HEK293 (cell line): Measurements from ENCODE around the gene TMED3.

Source experiments
- CTCF ChIA-PET: fragments of 350-600 bp; formaldehyde crosslinking; extraction: SDS; loops from one replicate; lab custom pipeline; 2021; ENCODE audit warnings: antibody characterized with exemption; lab: Yijun Ruan, JAX
- POLR2A ChIA-PET: fragments of 300-600 bp; formaldehyde crosslinking; extraction: SDS; loops from one replicate; lab custom pipeline; 2020; ENCODE audit warnings: antibody characterized with exemption, inconsistent platforms; lab: Yijun Ruan, JAX
- H3K27ac ChIP-seq: fragments of 200-500 bp; sonication (Bioruptor generic); 2 replicates; pipeline ENCODE4 v1.5.1; 2014; ENCODE audit warnings: low read depth, low read length, control low read depth, inconsistent platforms; ENCODE audit errors: extremely low read depth
- H3K36me3 ChIP-seq, 2 experiments: fragments of 200-500 bp in 1 of 2; sonication (Bioruptor generic) in 1 of 2; 1 replicate in 1 of 2; 2 replicates in 1 of 2; pipeline ENCODE4 v1.5.1; 2014 to 2017; ENCODE audit warnings: inconsistent platforms in 2 of 2, low read length in 2 of 2; ENCODE audit not compliant: control insufficient read depth in 2 of 2, insufficient read depth in 1 of 2
- H3K4me1 ChIP-seq: fragments of 200-500 bp; sonication (Bioruptor generic); 2 replicates; pipeline ENCODE4 v1.5.1; 2014; ENCODE audit warnings: mild to moderate bottlenecking, low read length, inconsistent platforms; ENCODE audit not compliant: control insufficient read depth, insufficient read depth
- H3K4me3 ChIP-seq: 2 replicates; pipeline ENCODE4 v1.5.1; 2011; ENCODE audit warnings: low read depth, mild to moderate bottlenecking, control low read depth, low read length, moderate library complexity
- H3K9me3 ChIP-seq: fragments of 200-500 bp; sonication (Bioruptor generic); 2 replicates; pipeline ENCODE4 v1.5.1; 2014; ENCODE audit warnings: low read depth, low read length, inconsistent platforms; ENCODE audit not compliant: control insufficient read depth, insufficient read depth
- AEBP2 ChIP-seq: fragments of 450-650 bp; formaldehyde crosslinking; IDR thresholded peaks from 2 replicates; pipeline ENCODE4 v1.5.1; 2016; ENCODE audit warnings: missing biosample characterization, missing genetic modification characterization, borderline replicate concordance
- ATF2 ChIP-seq: fragments of 450-650 bp; formaldehyde crosslinking; IDR thresholded peaks from 2 replicates; pipeline ENCODE4 v1.5.1; 2016; ENCODE audit warnings: missing biosample characterization, missing genetic modification characterization, low read depth
- GLI4 ChIP-seq: fragments of 450-650 bp; formaldehyde crosslinking; IDR thresholded peaks from 2 replicates; pipeline ENCODE4 v1.5.1; 2016; ENCODE audit warnings: missing biosample characterization, missing genetic modification characterization
- GLIS1 ChIP-seq: fragments of 450-650 bp; formaldehyde crosslinking; IDR thresholded peaks from 2 replicates; pipeline ENCODE4 v1.5.1; 2016; ENCODE audit warnings: missing biosample characterization, missing genetic modification characterization
- HOXA7 ChIP-seq: sonication (generic); formaldehyde crosslinking; IDR thresholded peaks from 2 replicates; pipeline ENCODE4 v1.8.1; 2022; ENCODE audit warnings: missing genetic modification reagents, borderline replicate concordance
- HOXC10 ChIP-seq: sonication (generic); formaldehyde crosslinking; IDR thresholded peaks from 2 replicates; pipeline ENCODE4 v1.8.1; 2023; ENCODE audit warnings: mild to moderate bottlenecking, missing genetic modification reagents
- HOXD13 ChIP-seq: sonication (generic); formaldehyde crosslinking; IDR thresholded peaks from 2 replicates; pipeline ENCODE4 v1.8.0; 2022; ENCODE audit warnings: missing genetic modification reagents, borderline replicate concordance
- MYNN ChIP-seq: fragments of 450-650 bp; formaldehyde crosslinking; IDR thresholded peaks from 2 replicates; pipeline ENCODE4 v1.5.1; 2016; ENCODE audit warnings: missing biosample characterization, missing genetic modification characterization, borderline replicate concordance
- OSR2 ChIP-seq: fragments of 450-650 bp; formaldehyde crosslinking; IDR thresholded peaks from 2 replicates; pipeline ENCODE4 v1.5.1; 2016; ENCODE audit warnings: missing biosample characterization, missing genetic modification characterization
- REPIN1 ChIP-seq: fragments of 450-650 bp; formaldehyde crosslinking; IDR thresholded peaks from 2 replicates; pipeline ENCODE4 v1.5.1; 2017; ENCODE audit warnings: missing biosample characterization, missing genetic modification characterization, low read depth
- YY1 ChIP-seq: fragments of 450-650 bp; formaldehyde crosslinking; IDR thresholded peaks from 2 replicates; pipeline ENCODE4 v1.5.1; 2018; ENCODE audit warnings: missing biosample characterization, missing genetic modification characterization
- ZBTB48 ChIP-seq: fragments of 450-650 bp; formaldehyde crosslinking; IDR thresholded peaks from 2 replicates; pipeline ENCODE4 v1.5.1; 2016; ENCODE audit warnings: missing biosample characterization, missing genetic modification characterization
- ZBTB8A ChIP-seq: fragments of 450-650 bp; formaldehyde crosslinking; IDR thresholded peaks from 2 replicates; pipeline ENCODE4 v1.5.1; 2016; ENCODE audit warnings: missing biosample characterization, missing genetic modification characterization
- ZIC2 ChIP-seq: fragments of 450-650 bp; formaldehyde crosslinking; IDR thresholded peaks from 2 replicates; pipeline ENCODE4 v1.5.1; 2016; ENCODE audit warnings: missing biosample characterization, missing genetic modification characterization
- ZNF248 ChIP-seq: fragments of 450-650 bp; formaldehyde crosslinking; IDR thresholded peaks from 2 replicates; pipeline ENCODE4 v1.5.1; 2017; ENCODE audit warnings: missing biosample characterization, missing genetic modification characterization
- ZNF366 ChIP-seq: fragments of 450-650 bp; formaldehyde crosslinking; conservative IDR thresholded peaks from 2 replicates; pipeline ENCODE4 v1.5.1; 2016; ENCODE audit warnings: missing biosample characterization, missing genetic modification characterization
- ZNF707 ChIP-seq: fragments of 450-650 bp; formaldehyde crosslinking; IDR thresholded peaks from 2 replicates; pipeline ENCODE4 v1.5.1; 2016; ENCODE audit warnings: missing biosample characterization, missing genetic modification characterization
- ZNF843 ChIP-seq: fragments of 450-650 bp; formaldehyde crosslinking; IDR thresholded peaks from 2 replicates; pipeline ENCODE4 v1.5.1; 2016; ENCODE audit warnings: missing biosample characterization, missing genetic modification characterization
- TF ChIP-seq, protein P1 (sequence below): fragments of 450-650 bp; formaldehyde crosslinking; IDR thresholded peaks from 2 replicates; pipeline ENCODE4 v1.5.1; 2016; ENCODE audit warnings: missing biosample characterization, missing genetic modification characterization, borderline replicate concordance
- TF ChIP-seq, protein P2 (sequence below): fragments of 450-650 bp; formaldehyde crosslinking; IDR thresholded peaks from 2 replicates; pipeline ENCODE4 v1.5.1; 2016; ENCODE audit warnings: missing biosample characterization, missing genetic modification characterization

TMED3 gene

DNA sequence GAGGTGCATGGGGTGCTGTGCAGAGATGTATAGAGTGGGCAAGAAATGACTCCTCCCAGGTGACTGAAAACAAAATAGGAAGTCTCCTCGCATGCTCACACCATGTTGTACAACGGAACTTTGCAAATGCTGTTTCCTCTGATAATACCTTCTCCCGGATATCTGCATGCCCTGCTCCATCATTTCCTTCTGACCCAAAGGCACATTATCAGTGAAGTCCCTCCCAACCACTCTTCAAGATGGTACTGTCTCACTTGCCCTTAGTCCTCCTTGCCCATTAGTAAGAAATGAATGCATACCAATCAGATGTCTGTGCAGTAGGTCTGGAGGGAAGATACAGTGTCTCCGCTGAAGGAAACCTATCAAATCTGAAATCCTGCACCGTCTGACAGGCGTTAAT, 12.0 kb downstream of the TMED3 start:
- Histone ChIP-seq H3K36me3 (peaks cover 12 to 59% of the 10 kb centered on the region in 2 experiments), H3K4me3 (no peak overlapping the region), H3K4me1 (no peaks in the 10 kb centered on the region), H3K27ac (no peak overlapping the region), H3K9me3 (no peaks in the 10 kb centered on the region)
- CTCF ChIA-PET, result no interaction called here
- POLR2A ChIA-PET, result no interaction called here
- no peak for TF ChIP-seq ZBTB8A (tag by site-specific recombination)

- no peak overlapping the region for H3K27ac ChIP-seq
- peaks cover 3 to 8% of the 10 kb centered on the region in 2 experiments; a peak in 2 of 3 replicates for H3K36me3 ChIP-seq
- POLR2A ChIA-PET, result no interaction called here
- no peak for TF ChIP-seq AEBP2 (tag by site-specific recombination)
- 0 out of 2 replicates have a peak, but pooled peaks have one; percentile 20 for TF ChIP-seq GLIS1
- no peaks in the 10 kb centered on the region for H3K9me3 ChIP-seq
- H3K4me1 ChIP-seq, result no peaks in the 10 kb centered on the region
- CTCF ChIA-PET, result interaction anchor here (4.1 kb wide), 1 partner anchor 11 kb away, joined by 16 read pairs; no protein-coding TSS in a partner anchor
- H3K4me3 ChIP-seq, result no peak overlapping the region
Observed at GRCh38 chr15:79329171-79329611, 18.3 kb downstream of the TMED3 start.

DNA sequence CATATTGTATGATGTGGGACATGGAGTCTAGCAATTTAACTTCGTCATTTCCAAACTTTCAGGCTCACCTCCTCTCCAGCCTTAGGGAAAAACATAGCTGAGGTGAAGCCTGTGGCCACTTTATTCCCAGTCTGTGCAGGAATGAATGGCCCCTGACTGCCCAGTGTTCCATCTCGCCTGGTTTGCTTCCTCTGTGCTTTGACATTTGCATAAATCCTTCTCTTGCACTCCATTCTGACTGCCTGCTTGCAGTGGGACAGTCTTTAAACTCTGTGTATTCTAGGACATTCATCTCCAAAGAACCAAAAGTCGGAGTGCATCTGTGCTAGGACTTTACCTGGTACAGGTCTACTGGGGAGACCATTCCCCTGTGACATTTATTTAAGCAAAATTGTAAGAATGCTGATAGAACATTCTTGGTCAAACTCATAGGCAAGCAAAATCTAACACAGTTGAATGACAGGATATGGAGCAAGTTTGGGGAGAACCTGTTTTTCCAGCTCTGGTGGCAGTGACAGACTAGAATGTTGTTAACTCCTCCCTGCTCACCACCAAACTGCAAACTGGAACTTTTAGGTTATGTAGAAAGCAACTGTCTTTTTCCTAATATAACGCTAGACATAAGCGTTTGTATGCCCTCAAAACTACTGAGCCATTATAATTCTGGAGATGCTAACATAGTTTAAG, 22.1 kb downstream of the TMED3 start:
- POLR2A ChIA-PET, result interaction anchor here (1.1 kb wide), 1 partner anchor 15 kb away, joined by 3 read pairs; no protein-coding TSS in a partner anchor
- CTCF ChIA-PET, result interaction anchor here (0.6 to 1.1 kb wide), 3 partner anchors 149 to 828 kb away, joined by 3 to 6 read pairs (median 3); no protein-coding TSS in a partner anchor

GRCh38 chr15:79337591-79337990, 26.7 kb downstream of the TMED3 start:
- ChIA-PET POLR2A (no interaction called here), CTCF (interaction anchor here (0.5 to 5.8 kb wide), 9 partner anchors 10 to 780 kb away, joined by 3 to 100 read pairs (median 5); no protein-coding TSS in a partner anchor)
- Histone ChIP-seq H3K4me1 (no peaks in the 10 kb centered on the region), H3K27ac (no peak overlapping the region), H3K36me3 (no peaks in the 10 kb centered on the region), H3K9me3 (no peaks in the 10 kb centered on the region), H3K4me3 (no peak overlapping the region)
- TF ChIP-seq REPIN1 (tag by site-specific recombination), result no peak
- TF ChIP-seq HOXA7 (CRISPR knock-in tag), result no peak
- no peak for TF ChIP-seq MYNN (tag by site-specific recombination)
- no peak for TF ChIP-seq OSR2 (tag by site-specific recombination)
- no peak for TF ChIP-seq ZNF843
- TF ChIP-seq, protein P1, sequence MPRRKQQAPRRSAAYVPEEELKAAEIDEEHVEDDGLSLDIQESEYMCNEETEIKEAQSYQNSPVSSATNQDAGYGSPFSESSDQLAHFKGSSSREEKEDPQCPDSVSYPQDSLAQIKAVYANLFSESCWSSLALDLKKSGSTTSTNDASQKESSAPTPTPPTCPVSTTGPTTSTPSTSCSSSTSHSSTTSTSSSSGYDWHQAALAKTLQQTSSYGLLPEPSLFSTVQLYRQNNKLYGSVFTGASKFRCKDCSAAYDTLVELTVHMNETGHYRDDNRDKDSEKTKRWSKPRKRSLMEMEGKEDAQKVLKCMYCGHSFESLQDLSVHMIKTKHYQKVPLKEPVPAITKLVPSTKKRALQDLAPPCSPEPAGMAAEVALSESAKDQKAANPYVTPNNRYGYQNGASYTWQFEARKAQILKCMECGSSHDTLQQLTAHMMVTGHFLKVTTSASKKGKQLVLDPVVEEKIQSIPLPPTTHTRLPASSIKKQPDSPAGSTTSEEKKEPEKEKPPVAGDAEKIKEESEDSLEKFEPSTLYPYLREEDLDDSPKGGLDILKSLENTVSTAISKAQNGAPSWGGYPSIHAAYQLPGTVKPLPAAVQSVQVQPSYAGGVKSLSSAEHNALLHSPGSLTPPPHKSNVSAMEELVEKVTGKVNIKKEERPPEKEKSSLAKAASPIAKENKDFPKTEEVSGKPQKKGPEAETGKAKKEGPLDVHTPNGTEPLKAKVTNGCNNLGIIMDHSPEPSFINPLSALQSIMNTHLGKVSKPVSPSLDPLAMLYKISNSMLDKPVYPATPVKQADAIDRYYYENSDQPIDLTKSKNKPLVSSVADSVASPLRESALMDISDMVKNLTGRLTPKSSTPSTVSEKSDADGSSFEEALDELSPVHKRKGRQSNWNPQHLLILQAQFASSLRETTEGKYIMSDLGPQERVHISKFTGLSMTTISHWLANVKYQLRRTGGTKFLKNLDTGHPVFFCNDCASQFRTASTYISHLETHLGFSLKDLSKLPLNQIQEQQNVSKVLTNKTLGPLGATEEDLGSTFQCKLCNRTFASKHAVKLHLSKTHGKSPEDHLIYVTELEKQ (tag by site-specific recombination), result no peak
- TF ChIP-seq, protein P2, sequence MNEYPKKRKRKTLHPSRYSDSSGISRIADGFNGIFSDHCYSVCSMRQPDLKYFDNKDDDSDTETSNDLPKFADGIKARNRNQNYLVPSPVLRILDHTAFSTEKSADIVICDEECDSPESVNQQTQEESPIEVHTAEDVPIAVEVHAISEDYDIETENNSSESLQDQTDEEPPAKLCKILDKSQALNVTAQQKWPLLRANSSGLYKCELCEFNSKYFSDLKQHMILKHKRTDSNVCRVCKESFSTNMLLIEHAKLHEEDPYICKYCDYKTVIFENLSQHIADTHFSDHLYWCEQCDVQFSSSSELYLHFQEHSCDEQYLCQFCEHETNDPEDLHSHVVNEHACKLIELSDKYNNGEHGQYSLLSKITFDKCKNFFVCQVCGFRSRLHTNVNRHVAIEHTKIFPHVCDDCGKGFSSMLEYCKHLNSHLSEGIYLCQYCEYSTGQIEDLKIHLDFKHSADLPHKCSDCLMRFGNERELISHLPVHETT, result no peak
- TF ChIP-seq ZNF707 (tag by site-specific recombination), result no peak
- no peak for TF ChIP-seq YY1 (tag by site-specific recombination)
- no peak for TF ChIP-seq GLI4 (tag by site-specific recombination)

More for the DNA sequence above, 22.1 kb downstream of the TMED3 start:
- Histone ChIP-seq H3K4me1 (no peaks in the 10 kb centered on the region), H3K9me3 (no peaks in the 10 kb centered on the region), H3K4me3 (no peak overlapping the region), H3K27ac (no peak overlapping the region), H3K36me3 (no peaks in the 10 kb centered on the region)
- no peak for TF ChIP-seq ZBTB48 (tag by site-specific recombination)
- TF ChIP-seq ZNF366, result no peak
- no peak for TF ChIP-seq ATF2 (tag by site-specific recombination)
- TF ChIP-seq ZIC2 (tag by site-specific recombination), result no peak
- no peak for TF ChIP-seq HOXC10 (CRISPR knock-in tag)
- no peak for TF ChIP-seq HOXD13 (CRISPR knock-in tag)
- TF ChIP-seq ZNF248, result no peak
